PC-3 (cell line): ENCODE results near the gene SGMS1.

Source experiments
- CTCF ChIP-seq: fragments of 300-600 bp; sonication (generic); conservative IDR thresholded peaks from 2 replicates; pipeline ENCODE4 v1.5.1; 2017; ENCODE audit warnings: antibody characterized with exemption, low read depth, mild to moderate bottlenecking, low read length
- EZH2 ChIP-seq: fragments of 300-600 bp; sonication (generic); IDR thresholded peaks from one replicate; pipeline ENCODE4 v1.6.1; 2017; ENCODE audit warnings: antibody characterized with exemption, mild to moderate bottlenecking, low read length; ENCODE audit not compliant: unreplicated experiment
- EZH2phosphoT487 ChIP-seq: fragments of 300-600 bp; sonication (generic); IDR thresholded peaks from 2 replicates; pipeline ENCODE4 v1.6.1; 2018; ENCODE audit warnings: mild to moderate bottlenecking, antibody characterized with exemption, low read length, borderline replicate concordance

- TF ChIP-seq CTCF (no peak), EZH2phosphoT487 (no peak), EZH2 (no peak)
These were observed 309.3 kb downstream of the SGMS1 start for GRCh38 chr10:50314169-50315071.
